ENCODE measurements around the gene C9orf152.
A peak's percentile ranks its signal among the peaks of the same experiment; 100 is the strongest.
"Not testable (repeated sequence)": the region's sequence is repeated elsewhere in the genome, so short reads cannot be mapped to it uniquely, and the experiment has no call there.

C9orf152 gene

DNA sequence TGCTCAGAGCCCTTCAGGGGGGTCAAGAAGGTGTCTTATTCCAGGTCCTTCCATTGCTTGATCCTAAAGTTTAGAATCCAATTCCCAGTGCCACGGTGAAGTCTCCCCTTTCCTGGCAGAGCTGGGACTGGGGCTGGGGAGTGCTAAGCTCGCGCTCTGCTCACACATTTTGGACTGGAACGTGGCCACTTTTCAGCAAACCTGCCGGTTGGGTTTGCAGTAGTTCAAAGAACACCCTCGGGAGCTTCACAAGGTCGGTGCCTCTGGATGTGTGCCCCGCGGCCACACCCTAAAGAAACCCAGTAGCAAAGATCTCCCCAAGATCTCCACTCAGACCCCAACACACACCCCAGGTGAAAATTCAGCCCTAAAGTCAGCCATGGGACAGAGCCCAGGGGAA, at the start of gene C9orf152:
TSS of gene C9orf152 (minus strand) at position 129 of the 400 bp plus-strand sequence. CDS start 580 bp downstream, outside the sequence.
- DNase-seq (ENCODE audit: low read depth in 4 of 4, low spot score in 1 of 4) = no peak

GRCh38 chr9:110257097-110257841, 49.3 kb upstream of the C9orf152 start:
- no peak for DNase-seq (ENCODE audit: low read depth in 4 of 4, low spot score in 1 of 4)

DNA sequence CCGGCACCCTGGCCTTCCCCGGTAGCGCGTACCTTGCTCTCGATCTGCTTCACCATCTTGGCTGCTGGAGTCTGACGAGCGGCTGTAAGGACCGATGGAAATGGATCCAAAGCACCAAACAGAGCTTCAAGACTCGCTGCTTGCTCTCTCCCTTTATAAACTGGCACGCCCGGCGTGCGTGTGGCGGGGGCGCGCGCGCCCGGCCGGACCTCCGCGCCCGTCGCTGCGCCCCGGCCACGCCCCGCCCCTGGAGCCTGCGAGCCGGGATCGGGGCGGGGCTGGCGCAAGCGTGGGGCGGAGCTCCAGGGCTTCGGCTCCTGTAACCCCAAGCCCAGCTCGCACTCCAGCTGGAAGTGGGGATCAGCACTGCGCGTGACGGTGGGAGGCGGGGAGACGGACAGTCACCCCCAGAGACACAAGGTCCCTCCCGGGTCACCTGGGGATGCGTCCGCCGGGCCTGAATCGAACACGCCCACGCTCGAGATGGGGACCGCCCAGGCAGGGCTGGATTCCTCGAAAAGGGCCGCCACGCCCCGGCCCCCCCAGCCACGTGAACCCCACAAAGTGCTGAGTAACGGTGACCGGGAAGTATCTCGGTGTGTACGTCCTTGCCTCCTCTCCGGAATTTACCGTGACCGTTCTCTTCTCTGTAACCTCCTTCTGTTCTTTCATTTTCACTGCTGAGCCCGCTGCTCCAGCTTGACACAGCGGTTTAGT, 48.6 kb upstream of the C9orf152 start, which contains the start of gene TXN:
TSS of gene TXN (minus strand) at position 128 of the 717 bp plus-strand sequence. CDS start at position 56, 72 bp downstream.
- peak; percentile 76 to 88 (median 83) for DNase-seq (ENCODE audit: low read depth in 4 of 4, low spot score in 1 of 4)

DNA sequence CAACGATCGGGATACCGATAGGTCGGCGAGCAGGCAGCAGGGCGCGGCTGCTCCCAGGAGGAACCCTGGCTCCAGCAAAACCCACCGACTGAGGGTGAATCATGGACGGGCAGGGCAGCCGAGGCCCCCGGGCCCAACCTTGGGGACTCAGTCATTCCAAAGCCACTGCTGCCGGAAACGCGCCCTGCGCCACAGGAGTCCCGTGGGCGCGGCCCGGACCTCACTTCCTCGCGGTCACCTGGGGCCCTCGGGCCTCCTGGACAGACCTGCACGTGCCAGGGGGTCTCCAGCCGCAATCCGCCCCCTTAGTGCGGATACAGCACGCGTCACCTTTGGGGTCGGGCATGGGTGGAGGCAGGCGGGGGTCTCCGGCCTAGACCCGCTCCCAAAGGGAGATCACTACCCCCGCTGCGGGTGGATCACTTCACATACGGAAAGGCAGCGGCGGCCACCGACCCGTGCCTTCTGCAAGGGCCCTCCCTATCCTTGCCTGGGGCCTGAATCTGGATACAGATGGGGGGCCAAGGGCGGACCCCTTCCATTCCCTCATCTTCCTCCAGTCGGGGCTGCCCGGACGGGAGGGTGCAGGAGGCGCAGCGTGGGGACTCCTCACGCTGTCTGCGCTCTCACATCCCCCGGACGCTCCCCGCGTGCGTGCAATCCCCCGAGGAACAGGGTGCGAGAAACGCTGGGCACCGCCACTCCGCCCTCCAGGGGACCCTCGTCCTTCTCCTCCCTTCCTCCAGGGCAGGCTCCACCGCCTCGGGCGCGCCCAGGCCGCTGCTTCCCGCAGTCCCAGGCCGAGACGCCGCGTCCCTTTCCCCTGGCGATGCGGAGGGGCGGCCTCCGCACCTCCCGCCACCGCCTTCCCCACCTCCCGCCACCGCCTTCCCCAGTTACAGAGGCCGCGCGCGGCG, 47.8 kb upstream of the C9orf152 start:
- peak; percentile 16 to 57 (median 36) for DNase-seq (ENCODE audit: low read depth in 4 of 4, low spot score in 1 of 4)

DNA sequence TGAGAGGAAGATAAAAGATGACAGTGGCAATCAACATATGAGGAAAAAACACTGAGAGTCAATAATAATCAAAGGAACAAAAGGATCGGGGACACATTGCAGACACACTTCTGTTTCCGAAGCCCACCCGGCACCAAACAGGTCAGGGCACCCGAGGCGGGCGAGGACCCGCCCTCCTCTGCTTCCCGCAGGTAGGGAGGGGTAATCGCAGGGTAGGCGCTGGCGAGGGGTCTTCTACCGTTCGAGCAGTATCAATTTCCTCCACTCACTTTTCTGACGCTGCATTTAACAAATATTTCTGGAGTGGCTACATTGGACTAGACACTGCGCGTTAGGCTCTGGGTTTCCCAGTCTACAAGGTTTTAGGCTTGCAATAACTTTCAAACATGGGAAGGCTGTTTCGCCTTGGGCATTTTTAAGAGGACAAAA, 47.1 kb upstream of the C9orf152 start:
- DNase-seq (ENCODE audit: low read depth in 4 of 4, low spot score in 1 of 4) = no peak

GRCh38 chr9:110254500-110254899, 46.5 kb upstream of the C9orf152 start:
- DNase-seq (ENCODE audit: low read depth in 4 of 4, low spot score in 1 of 4) = no peak

DNA sequence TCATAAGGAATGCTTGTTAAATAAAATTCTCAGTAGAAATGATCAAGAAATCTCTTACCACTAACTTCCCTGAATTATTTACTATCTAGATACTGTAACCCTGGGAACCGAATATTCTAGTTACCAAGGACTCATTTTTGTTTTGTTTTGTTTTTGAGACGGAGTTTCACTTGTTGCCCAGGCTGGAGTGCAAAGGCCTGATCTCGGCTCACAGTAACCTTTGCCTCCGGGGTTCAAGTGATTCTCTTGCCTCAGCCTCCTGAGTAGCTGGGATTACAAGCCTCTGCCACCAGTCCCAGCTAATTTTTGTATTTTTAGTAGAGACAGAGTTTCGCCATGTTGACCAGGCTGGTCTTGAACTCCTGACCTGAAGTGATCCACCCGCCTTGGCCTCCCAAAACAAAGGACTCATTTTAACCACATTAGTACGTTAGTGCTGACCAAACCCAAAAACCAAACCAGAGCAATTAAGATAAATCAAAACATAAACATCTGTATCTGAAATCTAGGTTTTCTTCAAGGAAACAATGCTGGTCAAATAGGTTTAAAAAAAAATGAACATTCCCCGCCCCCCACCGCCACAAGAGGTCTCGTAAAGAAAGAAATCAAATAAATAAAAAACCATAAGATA, 44.7 kb upstream of the C9orf152 start:
- DNase-seq (ENCODE audit: low read depth in 4 of 4, low spot score in 1 of 4) = no peak

- DNase-seq (ENCODE audit: low read depth in 4 of 4, low spot score in 1 of 4) = not testable (repeated sequence)
Measured at GRCh38 chr9:110251770-110252169, 43.8 kb upstream of the C9orf152 start.

GRCh38 chr9:110251212-110251611, 43.3 kb upstream of the C9orf152 start:
- DNase-seq (ENCODE audit: low read depth in 4 of 4, low spot score in 1 of 4) = no peak

GRCh38 chr9:110249603-110250002, 41.6 kb upstream of the C9orf152 start:
- DNase-seq (ENCODE audit: low read depth in 4 of 4, low spot score in 1 of 4) = no peak

DNA sequence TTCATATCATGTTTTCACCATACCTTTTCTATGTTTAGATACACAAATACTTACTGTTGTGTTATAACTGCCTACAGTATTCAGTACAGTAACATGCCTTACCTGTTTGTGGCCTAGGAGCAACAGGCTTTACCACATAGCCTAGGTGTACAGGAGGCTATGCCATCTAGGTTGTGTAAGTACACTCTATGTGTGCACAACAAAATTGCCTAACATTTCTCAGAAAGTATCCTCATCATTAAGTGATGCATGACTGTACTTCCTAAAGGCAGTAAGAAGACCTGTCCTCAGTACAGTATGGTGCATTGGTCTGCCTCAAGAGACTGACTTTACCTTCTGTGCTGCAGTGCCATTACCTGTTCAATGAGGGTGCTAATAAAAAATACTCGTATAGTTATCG, 40.4 kb upstream of the C9orf152 start:
- DNase-seq (ENCODE audit: low read depth in 4 of 4, low spot score in 1 of 4) = no peak

GRCh38 chr9:110246214-110246613, 38.3 kb upstream of the C9orf152 start:
- DNase-seq (ENCODE audit: low read depth in 4 of 4, low spot score in 1 of 4) = no peak

GRCh38 chr9:110244616-110245015, 36.7 kb upstream of the C9orf152 start:
- no peak for DNase-seq (ENCODE audit: low read depth in 4 of 4, low spot score in 1 of 4)

DNA sequence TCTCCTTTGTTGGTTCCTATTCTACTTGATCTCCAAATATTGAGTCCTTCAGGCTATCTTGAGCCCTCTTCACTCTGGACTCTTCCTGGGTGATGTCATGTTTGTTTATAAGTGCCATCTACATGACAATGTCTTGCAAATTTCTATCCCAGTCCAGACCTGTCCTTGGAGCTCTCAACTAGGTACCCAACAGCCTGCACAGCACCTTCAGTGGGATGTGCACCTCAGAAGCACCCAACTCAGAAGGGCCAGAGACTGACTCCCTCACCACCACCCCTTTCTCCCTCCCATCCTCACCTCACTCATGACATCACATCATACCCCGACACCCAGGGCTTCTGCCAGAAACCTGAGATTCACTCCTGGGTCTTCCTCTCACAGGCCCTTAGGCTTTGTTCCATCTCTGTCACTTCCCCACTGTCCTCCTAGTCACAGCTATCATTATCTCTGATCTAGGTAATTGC, 33.9 kb upstream of the C9orf152 start:
- DNase-seq (ENCODE audit: low read depth in 4 of 4, low spot score in 1 of 4) = no peak

DNA sequence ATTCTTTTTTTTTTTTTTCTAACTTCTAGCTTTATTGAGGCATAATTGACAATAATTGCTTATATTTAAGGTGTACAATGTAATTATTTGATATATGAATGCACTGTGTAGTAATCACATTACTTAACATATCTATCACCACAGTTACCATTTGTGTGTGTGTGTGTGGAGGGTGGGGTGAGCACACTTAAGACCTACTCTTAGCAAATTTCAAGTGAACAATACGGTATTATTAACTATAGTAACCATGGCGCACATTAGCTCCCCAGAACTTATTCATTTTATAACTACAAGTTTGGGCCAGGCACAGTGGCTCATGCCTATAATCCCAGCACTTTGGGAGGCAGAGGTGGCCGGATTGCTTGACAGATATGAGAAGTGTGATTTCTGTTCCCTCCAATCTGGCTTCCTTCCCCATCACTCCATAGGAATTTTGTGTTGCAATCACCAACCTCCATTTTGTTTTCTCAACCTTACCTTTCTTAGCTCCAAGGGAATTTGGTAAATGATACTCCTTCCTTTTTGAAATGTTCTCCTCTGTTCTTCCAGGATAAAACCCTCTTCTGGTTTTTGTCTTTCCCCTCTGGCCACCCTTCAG, 33.4 kb upstream of the C9orf152 start:
- DNase-seq (ENCODE audit: low read depth in 4 of 4, low spot score in 1 of 4) = no peak

GRCh38 chr9:110240198-110240597, 32.2 kb upstream of the C9orf152 start:
- no peak for DNase-seq (ENCODE audit: low read depth in 4 of 4, low spot score in 1 of 4)

- no peak for DNase-seq (ENCODE audit: low read depth in 4 of 4, low spot score in 1 of 4)
Measured at GRCh38 chr9:110228321-110228720, 20.4 kb upstream of the C9orf152 start.

DNA sequence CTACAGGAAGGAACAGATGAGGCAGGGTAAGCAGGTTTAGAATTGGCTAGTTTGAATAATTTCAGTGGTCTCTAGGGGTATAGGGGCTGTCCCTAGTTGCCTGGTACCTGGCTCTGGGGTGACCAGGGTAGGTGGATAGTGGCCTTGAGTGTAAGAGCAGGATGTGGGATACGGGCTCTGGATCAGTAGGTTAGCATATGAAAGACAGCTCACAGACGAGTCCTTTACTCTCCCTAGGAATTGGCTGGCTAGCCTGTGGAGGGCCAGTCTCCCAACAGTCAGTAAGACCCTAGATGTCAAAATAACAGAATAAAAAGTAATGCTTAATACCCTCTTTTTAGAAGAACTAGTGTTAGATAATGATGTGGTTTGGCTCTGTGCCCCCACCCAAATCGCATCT, 16.6 kb upstream of the C9orf152 start:
- no peak for DNase-seq (ENCODE audit: low read depth in 4 of 4, low spot score in 1 of 4)

DNA sequence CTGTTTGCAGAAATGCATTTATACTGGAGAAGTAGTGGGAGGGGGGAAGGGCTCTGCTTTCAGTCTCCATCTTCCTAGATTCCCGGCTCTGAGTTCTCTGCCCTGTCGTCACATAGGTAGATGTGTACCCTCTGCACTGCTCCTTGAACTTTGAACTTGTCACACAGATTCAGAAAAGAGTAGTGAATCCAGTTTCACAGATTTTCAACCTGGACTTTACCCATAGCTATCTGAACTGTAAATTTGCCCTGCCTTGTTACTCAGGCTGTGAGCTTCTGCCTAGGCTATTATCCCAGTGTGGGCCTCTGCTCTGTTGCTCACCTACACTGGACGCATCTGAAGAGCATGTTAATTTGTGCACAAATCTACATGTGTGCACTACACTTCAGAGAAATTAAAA, 12.8 kb upstream of the C9orf152 start:
- no peak for DNase-seq (ENCODE audit: low read depth in 4 of 4, low spot score in 1 of 4)

- no peak for DNase-seq (ENCODE audit: low read depth in 4 of 4, low spot score in 1 of 4)
Measured at GRCh38 chr9:110217656-110218099, 9.7 kb upstream of the C9orf152 start.

Data from stimulated activated CD4-positive, alpha-beta T cell treated with anti-CD3 and anti-CD28 coated beads, Interleukin-1b, Interleukin-23, amount 100 ng/mL, for 24 hours (primary cell).